Hematopoietic multipotent progenitor cell (in vitro differentiated cells): ENCODE results near the gene PARS2. TPM values are rescaled to one million over a fixed set of nuclear protein-coding genes. Genes with fewer than 3 reads are reported as not detected.
A peak's percentile ranks its signal among the peaks of the same experiment; 100 is the strongest.
"Not testable (repeated sequence)": the region's sequence is repeated elsewhere in the genome, so short reads cannot be mapped to it uniquely, and the experiment has no call there.

Experiments used
- DNase-seq, 3 donors: peaks; one replicate each; pipeline ENCODE4 v3.0.0-alpha.2; 2011 to 2015; ENCODE audit warnings: low read depth in 2 of 3, low spot score in 2 of 3
- total RNA-seq: library from RNA; depleted of rRNA; stranded (reverse); fragments of >200 nt; gene quantifications from one replicate; pipeline ENCODE4 v1.2.3, GENCODE V29; 2012

The PARS2 gene
- total RNA-seq, 1 donor: 7.3 TPM

DNA sequence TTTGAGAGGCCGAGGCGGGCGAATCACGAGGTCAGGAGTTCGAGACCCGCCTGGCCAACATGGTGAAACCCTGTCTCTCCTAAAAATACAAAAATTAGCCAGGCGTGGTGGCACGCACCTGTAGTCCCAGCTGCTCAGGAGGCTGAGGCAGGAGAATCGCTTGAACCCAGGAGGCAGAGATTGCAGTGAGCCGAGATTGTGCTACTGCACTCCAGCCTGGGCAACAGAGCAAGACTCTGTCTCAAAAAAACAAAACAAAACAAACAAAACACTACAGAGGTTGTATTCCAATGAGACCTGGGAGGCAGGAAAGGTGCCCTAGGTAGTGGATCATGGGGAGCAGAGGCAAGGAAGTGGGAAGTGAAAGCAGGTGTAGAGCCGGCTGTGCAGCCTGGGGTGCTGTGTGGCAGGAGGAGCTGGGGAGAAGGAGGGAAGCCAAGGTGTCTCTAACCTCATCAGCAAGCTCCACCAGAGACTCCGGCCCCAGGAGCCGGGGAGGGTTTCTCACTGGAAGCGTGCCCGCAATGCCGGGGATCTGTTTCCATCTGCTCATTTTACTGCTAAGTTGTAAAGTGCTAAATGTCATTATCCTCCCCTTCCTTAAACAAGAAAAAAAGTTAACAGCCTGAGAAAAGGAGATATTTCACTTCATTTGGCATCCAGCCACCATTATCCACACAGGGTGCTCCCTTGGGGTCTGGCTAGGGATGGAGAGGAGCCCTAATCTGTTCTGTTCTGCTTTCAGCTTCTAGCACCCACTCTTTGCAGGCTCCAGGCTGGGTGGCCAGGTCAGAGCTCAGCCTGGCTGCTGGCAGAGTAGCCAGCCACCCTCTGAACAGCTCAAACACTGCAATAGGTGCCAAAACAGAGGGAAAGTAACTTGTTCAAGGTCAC, 11.8 kb upstream of the PARS2 start:
- DNase-seq: not testable (repeated sequence)

DNA sequence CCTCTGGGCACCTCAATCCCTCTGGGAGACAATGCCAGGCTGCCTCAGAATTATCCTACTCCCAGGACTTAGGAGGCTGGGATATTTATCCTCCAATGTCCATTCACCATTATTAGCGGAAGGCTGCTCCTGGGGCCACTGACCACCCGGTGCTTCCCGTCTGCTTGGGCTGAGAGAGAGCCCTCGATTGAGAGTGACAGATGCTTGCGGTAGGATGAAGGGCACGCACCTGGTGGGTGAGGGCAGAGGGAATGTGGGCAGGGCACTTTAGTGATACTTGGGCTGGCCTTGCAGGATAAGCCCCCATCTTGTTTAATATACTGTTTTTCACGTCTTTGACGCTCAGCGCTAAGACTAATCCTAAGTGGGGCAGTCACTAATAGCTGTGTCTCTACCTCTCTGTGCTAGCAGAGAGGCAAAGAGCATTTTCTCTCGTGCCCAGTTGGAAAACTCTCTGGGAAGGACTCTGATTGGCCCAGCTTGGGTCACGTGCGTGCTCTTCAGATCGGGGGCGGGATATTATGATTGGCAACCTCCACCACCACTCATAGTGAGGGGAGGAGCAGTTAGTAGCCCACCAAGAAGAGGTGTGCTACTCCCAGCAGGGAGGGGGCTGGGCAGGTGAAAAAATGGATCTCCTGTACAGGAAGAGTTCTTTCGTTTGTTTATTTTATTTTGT, 10.6 kb upstream of the PARS2 start:
- DNase-seq: no peak

DNA sequence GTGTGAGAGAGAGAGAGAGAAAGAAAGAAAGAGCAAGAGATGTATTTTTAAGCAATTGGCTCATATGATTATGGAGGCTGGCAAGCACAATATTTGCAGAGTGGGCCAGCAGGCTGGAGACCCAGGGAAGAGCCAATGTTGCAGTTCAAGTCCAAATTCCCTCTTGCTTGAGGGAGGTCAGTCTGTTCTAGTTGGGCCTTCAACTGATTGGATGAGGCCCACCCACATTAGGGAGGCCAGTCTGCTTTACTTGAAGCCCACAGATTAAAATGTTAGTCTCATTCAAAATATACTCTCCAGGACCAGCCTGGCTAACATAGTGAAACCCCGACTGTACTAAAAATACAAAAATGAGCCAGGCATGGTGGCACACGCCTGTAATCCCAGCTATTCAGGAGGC, 8.6 kb upstream of the PARS2 start:
- no peak for DNase-seq

DNA sequence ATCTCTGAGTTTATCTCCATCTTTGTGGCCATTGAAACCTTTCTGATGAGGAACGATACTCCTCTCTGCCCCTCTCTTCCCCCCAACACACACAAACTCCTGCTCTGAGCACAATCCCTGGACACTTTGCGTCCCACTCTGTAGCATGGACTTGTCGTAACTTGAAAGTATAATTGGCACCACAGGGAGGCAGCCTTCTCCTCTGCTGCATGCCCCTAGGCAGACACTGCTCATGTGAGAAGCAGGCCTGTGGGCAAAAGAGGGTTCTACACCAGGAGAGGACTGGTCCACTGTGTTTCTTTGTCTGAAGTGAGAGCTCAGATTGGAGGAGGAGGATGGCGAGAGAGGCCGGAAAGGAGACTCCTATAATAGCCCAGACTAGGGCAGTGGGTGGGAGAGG, 3.8 kb upstream of the PARS2 start:
- peak in 1 of 3 donors; percentile 40 for DNase-seq

DNA sequence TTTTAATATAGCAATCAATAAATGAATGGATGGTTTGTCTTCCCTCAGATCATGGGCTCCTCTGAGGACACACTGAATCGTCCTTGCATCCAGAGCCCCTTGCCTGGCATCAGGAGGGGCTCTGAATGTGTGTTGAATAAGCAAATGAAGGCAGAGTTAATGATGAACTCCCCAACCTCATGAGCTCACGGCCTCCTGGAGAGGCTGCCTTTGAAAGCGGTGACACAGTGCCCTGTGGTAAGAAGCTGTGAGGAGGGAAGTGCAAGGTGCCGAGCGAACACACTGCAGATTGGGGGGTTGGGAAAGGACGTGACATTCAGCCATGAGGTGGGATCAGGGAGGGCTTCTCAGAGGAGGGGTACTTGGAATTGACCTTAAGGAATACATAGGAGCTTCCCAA, 3.2 kb upstream of the PARS2 start:
- DNase-seq: no peak

DNA sequence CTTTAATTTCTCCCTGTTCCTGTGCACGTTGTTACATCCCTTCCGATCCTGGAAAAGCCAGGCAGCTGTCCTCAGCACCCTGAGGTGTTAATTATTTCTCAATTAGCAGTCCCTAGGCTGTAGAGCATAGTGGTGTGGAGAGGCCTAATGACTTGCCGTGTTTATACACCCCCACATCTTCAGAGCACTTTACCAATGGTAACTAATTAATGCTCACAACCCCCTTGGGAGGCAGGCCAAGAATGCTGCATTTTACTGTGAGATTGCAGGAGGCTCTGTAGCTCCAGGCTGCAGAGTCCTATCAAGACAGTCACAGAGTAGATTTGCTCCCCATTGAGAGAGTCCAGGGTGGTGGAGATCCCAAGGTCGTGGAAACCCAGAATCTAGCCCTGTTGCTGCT, 2.4 kb upstream of the PARS2 start:
- no peak for DNase-seq

DNA sequence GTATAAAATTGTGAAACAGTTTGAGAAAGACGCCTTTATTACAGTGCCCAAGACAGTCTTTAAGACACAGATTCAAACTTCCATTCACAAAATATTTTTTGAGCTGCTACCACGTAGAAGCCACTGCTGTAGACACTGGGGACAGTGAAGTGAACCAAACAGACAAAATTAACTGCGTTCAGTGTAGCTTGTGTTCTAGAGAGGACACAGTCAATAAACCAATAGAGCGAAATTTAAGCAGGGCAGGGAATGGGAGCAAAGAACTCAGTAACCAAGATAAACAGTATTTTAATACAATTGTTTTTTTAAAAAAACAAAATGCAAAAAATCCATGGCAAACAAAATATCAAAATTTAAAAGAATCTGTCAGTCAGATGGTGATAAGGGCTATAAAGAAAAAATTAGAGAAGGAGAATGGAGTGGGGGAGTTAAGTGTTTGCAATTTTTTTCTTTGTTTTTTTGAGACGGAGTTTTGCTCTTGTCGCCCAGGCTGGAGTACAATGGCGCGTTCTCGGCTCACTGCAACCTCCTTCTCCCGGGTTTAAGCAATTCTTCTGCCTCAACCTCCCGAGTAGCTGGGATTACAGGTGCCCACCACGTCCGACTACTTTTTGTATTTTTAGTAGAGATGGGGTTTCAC, 719 bp upstream of the PARS2 start:
- no peak for DNase-seq

DNA sequence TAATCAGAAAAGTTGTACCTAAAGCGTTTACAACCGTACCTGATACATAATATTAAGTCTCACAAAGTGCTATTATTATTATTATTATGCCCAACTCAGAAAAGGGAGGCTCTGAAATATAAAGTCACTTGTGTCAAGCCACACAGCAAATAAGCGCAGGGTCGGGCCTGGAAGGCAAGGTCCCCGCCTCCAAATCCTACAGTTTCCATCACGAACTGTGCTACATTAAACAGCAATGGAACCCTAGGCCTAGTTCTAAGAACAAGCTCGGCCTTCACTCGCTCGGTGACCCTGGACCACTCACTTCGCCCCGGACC, 549 bp downstream of the PARS2 start:
- DNase-seq: no peak

DNA sequence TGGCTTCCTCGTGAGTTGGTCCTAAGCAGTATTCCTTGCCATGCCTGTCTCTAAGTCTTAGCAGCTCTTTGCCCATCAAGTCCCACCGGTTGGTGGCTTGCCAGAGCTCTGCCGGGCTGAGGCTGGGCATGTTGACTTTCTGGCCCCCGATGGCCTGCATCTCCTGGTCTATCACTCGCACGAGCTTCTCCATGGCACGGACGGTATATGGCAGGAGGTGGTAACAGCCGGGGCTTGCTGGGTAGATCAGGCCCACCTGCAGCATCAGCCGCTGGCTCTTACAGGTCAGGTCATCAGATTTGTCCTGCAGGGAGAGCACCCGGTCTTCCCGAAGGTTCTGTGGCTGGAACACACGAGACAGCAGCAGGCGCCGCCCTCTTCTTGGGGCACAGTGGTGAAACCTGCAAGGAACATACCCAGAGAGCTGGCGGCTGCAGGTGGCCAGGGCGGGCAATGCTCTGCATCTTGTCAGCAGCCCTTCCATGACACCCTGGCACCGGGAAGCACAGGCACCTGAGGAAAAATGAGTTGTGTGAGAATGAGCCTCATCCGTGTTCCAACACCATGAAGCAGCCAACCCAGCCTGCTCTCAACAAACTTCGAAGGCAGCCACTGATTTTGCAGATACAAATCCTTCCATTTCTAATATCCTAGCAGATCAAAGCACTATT, 5.5 kb downstream of the PARS2 start:
- no peak for DNase-seq

DNA sequence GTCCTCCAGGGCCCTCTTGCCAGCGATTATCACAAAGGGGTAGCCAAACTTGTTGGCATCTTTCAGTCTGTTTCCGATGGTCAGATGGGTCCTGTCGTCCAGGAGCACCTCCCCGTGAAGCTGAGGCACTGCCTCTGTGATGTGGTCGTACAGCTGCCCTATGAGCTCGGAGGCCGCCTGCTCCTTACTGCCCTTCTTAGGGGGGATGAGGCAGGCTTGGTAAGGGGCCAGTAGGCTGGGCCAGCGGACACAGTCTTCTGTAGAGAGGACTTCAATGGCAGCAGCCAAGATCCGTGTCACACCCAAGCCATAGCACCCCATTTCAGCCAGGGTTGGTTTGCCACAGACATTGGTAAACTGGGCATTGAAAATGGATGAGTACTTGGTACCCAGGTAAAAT, 6.5 kb downstream of the PARS2 start:
- DNase-seq: no peak

DNA sequence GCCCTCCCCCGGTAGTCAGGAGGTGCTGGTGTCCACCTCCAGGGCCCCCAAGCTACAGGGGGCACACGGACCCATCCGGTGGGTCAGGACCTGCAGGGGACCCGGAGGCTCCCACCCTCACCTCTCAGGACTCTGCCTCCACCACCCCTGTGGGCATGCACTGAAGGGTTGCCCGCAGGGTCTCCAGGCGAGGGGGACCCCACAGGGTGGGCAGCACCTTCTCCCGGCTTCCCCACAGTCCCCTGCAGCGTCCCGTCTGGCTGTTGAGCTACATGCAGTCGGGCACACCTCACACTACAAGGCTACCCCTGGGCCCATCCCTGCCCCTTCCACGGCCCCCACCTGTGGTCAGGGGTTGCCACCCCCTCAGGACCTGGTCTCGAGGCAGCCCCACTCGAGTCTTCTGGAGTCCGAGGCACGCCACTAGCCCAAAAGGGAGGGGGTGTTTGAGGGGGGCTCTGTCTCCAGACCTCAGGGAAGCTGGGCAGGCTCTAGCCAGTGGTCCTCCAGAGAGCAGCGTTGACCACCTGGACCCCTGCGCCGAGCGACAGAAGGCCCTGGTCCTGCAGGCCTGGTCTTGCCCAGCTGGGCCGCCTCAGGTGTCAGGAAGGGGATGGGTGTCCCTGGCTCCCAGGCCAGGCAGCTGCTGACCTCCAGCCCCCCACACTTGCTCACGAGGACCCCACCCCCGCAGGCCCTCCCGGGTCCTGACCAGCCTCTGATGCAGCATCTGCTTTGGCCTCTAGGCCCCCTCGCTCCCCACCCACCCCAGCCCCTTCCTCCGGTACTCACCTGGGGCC, 9.6 kb downstream of the PARS2 start:
- DNase-seq: no peak

DNA sequence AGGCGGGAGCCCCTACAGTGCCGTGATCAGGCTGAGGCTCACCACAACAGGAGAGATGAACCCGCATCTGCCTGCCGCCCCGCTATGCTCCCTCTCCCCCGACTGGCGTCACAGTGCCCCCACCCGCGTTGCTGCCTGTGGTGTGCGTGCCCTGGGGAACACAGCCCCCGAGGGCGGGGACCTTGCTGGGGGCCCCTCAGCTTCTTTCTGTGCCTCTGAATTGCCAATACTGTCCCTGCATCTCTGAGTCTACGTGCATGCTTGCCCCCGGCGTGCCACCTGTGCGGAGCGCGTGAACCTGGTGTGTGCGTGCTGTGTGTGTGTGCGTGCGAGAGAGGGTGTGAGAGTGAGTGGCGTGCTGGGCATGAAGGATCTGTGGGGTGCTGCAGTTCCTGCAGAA, 10.3 kb downstream of the PARS2 start:
- no peak for DNase-seq

DNA sequence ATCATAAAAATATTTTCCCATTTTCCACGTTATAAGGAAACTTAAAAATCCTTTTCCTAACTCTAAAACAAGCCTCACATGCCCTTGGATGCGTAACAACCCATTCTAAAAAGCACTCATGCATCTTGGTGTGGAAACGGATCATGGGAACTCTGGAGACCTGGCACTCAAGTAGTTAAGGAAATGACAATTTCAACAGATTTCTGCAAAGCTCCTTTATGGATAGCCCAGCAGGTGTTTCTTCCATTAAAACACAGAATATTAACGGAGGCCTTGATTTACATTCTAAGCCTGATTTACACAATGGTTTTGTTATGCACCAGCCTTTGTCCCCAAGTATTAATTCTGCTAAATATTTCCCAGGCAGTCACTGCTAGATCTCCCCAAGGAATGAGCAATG, 12.9 kb downstream of the PARS2 start:
- DNase-seq: no peak

DNA sequence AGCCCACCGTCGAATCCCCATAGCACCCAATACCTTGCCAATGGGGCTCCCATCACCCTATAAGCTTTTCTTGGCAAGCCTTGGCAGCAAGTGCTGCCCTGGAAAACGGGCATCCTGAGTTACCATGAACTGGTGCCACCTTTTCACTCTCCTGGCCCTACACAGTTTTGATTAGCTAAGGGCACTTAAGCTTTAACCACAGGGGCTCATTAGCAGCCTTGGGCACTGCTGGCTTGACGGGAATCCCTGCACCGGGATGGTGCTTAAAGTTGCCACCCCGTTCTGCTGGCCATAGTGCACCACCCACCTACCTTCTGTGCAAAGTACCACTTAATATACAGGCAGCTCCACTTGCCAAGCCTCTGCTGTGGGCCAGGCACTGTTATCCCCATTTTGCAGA, 13.7 kb downstream of the PARS2 start:
- DNase-seq: no peak

DNA sequence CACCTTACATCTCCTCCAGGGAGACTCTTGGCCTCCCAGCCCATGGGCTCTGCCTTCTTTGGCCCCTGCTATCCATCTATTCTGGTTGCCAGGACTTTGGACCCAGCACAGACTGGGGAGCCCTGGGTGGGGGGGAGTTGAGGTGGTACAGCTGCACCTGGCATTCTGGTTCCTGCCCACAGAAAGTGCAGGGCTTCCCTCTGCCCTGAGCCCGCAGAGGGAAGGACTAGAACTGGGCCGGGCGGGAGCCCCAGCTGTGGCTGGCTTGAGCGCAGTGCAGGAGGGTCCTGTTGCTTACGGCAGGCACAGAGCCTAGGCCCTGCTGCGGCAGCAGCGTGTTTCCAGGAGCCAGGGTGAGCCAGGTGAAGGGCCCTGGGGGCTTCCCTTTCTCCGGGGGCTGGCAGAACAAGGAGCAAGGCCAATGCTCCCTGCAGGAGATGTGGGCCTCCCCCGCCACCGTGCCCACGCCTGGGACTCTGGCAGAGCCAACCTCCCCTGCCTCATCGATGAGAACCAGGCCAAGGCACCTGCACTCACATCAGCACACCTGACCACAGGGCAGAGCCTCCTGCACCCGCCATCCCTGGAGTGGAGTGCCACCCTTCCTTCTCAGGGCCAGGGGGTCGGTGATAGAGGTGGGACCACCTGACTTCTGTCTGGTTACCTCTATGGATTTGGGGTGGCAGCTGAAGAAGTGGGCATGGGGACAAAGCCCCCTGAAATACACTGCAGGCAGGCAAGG, 16.1 kb downstream of the PARS2 start:
- no peak for DNase-seq

DNA sequence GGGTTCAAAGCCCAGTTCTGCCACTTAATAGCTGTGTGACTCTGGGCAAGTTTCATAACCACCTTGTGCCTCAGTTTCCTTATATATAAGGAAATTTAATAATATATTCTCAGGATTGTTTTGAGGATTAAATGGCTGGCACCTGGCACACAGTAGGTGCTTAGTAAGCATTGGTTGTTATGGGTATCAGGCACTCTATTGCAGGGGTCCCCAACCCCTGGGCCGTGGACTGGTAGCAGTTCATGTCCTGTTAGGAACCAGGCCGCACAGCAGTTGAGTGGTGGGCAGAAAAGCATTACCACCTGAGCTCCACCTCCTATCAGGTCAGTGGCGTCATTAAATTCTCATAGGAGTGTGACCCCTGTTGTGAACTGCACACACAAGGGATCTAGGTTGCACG, 18.5 kb downstream of the PARS2 start:
- no peak for DNase-seq

DNA sequence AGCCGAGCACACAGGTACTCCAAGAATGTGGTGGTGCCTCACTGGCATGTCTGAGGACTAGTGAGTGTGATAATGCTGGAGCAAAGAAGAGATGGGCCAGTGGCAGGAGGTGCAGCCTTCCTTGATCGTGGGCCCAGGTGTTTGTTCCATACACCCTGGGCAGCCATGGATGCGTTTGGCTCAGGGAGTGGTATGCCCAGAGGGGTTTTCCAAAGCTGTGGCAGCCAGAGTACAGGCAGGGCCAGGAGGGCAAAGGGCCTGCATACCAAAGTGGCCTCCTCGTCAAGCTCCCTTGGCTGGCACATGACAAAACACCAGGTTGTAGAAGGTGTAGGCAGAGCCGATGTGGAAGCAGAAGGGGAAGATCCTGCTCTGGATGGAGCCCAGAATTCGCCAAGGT, 19.0 kb downstream of the PARS2 start:
- no peak for DNase-seq

DNA sequence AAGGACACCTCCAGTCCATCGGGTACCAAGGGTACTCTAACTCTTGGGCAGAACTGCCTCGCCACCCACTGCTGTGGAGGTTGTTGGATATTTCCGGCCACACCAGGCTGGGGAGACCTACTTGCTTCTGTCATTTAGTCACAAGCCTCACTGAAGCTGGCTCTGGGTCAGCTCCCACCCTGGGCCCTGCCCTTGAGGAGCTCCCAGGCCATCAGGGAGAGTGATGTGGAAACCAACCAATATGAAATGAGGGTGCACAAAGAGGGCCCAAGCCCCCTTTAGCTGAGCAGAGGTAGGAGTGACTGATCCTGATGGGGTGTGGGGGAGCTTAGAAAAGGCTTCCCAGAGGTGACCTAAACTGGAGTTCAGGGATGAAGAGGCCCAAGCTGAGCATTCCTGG, 19.6 kb downstream of the PARS2 start:
- DNase-seq: no peak

DNA sequence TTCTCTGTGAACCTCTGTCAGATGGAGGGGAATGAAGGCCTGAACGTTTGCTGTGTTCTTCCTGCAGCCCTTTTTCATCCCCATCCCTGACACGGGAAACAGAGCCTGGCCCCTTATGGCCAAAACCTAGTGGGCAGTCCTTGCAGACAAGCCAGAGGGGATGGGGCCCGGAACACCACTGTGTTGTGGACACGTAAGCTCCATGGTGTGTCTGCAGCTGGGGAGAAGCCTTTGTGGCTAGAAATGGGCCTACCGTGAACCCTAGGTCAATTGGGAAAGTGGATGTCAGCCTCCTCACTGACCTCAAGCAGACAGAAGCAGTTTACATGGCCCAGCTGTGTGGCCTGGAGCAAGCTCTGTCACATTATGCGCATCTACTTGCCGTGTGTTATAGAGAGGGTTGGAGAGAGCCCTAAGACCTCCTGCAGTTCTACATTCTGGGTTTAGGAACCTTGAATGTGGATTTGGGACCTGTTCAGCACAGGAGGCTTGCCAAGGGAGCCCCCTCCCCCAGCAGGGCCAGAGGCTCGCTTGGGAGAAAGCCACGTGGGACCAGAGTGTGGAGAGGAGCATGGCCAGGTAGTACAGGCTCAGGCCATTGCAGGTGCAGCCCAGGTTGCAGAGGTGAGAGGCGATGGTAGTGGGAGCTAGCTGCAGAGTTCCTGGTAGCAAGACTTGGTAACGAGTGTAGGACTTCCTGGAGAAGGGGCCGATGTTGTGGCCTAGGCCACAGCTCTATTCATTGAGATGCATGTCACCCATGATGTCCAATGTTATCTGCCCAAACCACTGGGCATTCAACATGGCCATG, 20.7 kb downstream of the PARS2 start:
- no peak for DNase-seq
